Measurements from ENCODE around the gene DCP1B. TPM values are rescaled to one million over a fixed set of nuclear protein-coding genes. Genes with fewer than 3 reads are reported as not detected.

The DCP1B gene
- total and polyA plus RNA-seq, 2 experiments from 2014 or later: 16.5 to 18.1 TPM

DNA sequence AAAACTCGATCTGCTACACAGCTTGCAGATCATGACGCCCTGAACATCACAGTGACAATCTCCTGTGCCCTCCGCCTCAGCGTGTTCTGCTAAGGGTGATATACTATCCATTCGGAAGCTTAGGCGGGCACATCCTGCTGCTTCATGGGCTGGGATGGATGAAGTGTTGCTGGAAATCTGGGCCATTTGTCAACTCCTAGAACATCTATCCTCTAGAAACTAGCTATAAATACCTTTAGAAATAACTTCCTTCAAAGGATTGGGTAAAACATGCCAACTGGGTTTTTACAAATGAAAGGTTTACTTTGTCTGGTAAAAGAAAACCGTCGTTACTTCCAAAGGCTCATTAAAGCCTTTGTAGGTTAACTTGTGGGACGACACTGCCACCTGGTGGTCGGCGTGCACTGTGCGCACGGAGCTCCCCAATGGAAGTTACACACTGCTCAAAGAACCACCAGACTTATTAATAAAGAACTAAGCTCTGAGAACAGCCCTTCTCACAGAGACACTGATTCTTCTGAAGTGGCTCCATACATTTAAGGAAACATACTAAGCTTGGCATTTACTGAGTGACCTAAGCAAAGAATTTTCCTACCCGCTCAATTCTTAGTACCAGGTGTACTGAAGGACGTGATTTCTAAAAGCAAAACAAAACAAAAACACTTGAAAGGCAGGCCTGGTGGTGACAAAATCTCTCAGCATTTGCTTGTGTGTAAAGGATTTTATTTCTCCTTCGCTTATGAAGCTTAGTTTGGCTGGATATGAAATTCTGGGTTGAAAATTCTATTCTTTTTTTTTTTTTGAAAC, 64.3 kb downstream of the DCP1B start:
- TF ChIP-seq EZH2phosphoT487 (IDR thresholded peaks at IDR 0.05; ENCODE audit: insufficient read depth, low read depth): no peak
- no peak for TF ChIP-seq EZH2 (IDR thresholded peaks at IDR 0.05; ENCODE audit: insufficient read depth, poor library complexity, severe bottlenecking)
- Histone ChIP-seq H3K9me2 (ENCODE audit: insufficient read depth) (no peaks in the 10 kb centered on the region), H3K4me1 (ENCODE audit: insufficient read depth) (no peaks in the 10 kb centered on the region), H3K9me3 (ENCODE audit: low read depth) (no peaks in the 10 kb centered on the region), H3F3A (ENCODE audit: insufficient read depth) (no peaks in the 10 kb centered on the region), H4K20me1 (ENCODE audit: insufficient read depth) (no peaks in the 10 kb centered on the region), H3K27me3 (replicated peaks; ENCODE audit: insufficient read depth) (no peaks in the 10 kb centered on the region), H2AFZ (no peak overlapping the region), H3K79me2 (ENCODE audit: insufficient read depth) (peaks cover 19% of the 10 kb centered on the region), H3K36me3 (ENCODE audit: low read depth) (peaks cover 18% of the 10 kb centered on the region; the same call in 1 of the 2 replicates), H3K9ac (no peak overlapping the region), H3K27ac (no peak overlapping the region), H3K4me3 (no peak overlapping the region), H3K4me2 (ENCODE audit: unreplicated experiment) (no peak overlapping the region)
- peak; percentile 78 for DNase-seq
- in situ Hi-C loops (cut with MboI): loop anchor here (5.0 to 10.0 kb wide), 2 partner anchors 128 to 285 kb away; no protein-coding TSS in a partner anchor
- 26 to 29% methylated on average over 16 of the region's 16 CpGs for WGBS, 2 experiments (ENCODE audit: low coverage in 1 of 2, low lambda C conversion rate in 2 of 2, missing lambda C conversion rate in 2 of 2)

DNA sequence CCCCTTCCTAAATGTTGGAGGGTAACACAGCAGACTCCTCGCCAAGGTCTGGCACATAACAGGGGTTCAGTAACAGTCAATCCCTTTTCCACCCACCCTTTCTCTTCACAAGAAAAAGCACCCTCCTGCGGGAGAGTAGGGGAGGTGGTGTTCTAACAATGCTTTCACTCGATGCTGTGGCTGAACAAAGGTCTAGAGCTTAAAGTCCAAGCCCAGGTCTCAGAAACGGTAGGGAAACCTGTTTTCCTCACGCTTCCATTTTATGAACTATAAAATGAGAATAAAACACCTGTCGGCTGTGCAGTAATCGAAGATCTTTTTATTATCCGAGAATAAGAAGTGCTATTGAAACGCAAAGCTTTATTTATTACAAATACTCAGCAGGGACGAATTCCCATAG, 64.9 kb downstream of the DCP1B start:
- Histone ChIP-seq H3K9me3 (ENCODE audit: low read depth) (no peaks in the 10 kb centered on the region), H3K27me3 (replicated peaks; ENCODE audit: insufficient read depth) (no peaks in the 10 kb centered on the region), H3K4me2 (ENCODE audit: unreplicated experiment) (no peak overlapping the region), H3K36me3 (ENCODE audit: low read depth) (peaks cover 15% of the 10 kb centered on the region; the same call in 1 of the 2 replicates), H3F3A (ENCODE audit: insufficient read depth) (no peaks in the 10 kb centered on the region), H4K20me1 (ENCODE audit: insufficient read depth) (no peaks in the 10 kb centered on the region), H3K4me1 (ENCODE audit: insufficient read depth) (no peaks in the 10 kb centered on the region), H3K27ac (no peak overlapping the region), H3K4me3 (no peak overlapping the region), H3K9ac (no peak overlapping the region), H3K79me2 (ENCODE audit: insufficient read depth) (peaks cover 19% of the 10 kb centered on the region), H3K9me2 (ENCODE audit: insufficient read depth) (no peaks in the 10 kb centered on the region), H2AFZ (no peak overlapping the region)
- WGBS, 2 experiments (ENCODE audit: low coverage in 1 of 2, low lambda C conversion rate in 2 of 2, missing lambda C conversion rate in 2 of 2): 70 to 74% methylated on average over 10 of the region's 10 CpGs
- DNase-seq: no peak
- in situ Hi-C loops (cut with MboI): loop anchor here (5.0 to 10.0 kb wide), 2 partner anchors 127 to 285 kb away; no protein-coding TSS in a partner anchor
- TF ChIP-seq EZH2 (IDR thresholded peaks at IDR 0.05; ENCODE audit: insufficient read depth, poor library complexity, severe bottlenecking): no peak
- TF ChIP-seq EZH2phosphoT487 (IDR thresholded peaks at IDR 0.05; ENCODE audit: insufficient read depth, low read depth): no peak

DNA sequence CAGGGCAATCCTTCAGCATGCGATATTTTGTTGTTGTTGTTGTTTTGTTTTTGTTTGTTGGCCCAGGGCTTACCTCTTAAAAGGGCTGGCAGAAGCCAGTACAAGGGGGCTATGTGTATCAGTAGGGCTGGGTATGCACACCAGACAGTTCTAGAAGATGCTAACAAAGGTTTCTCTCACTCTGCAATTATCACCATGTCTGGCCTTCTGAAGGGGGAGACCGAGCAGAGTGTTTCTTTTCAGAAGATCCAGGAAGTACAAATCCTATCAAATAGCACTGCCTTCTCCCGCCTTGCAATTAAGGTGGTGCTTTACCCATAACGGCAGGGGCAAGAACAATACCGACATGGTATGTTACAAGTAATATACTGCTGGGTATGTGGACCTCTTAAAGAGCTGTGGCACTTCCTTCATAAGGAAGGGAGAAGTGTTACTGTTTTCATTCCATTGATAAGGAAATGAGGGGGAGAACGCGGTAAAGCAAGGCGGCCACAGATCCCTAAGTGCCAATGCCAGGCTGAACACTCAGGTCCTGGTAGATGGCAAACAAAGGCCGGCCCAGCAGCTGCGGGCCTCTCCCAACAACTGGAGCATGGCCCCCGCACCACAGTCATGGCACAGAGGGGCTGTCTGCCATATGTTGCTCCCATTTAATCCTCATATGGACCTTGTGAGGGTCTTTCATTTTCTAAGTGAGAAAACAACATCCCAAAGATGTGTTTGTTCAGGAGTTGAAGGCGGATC, 66.6 kb downstream of the DCP1B start:
- no peak for DNase-seq
- Histone ChIP-seq H3K4me2 (ENCODE audit: unreplicated experiment) (no peak overlapping the region), H3K79me2 (ENCODE audit: insufficient read depth) (peaks cover 6% of the 10 kb centered on the region), H3K4me3 (no peak overlapping the region), H3K9me2 (ENCODE audit: insufficient read depth) (no peaks in the 10 kb centered on the region), H3K9me3 (ENCODE audit: low read depth) (no peaks in the 10 kb centered on the region), H3F3A (ENCODE audit: insufficient read depth) (no peaks in the 10 kb centered on the region), H3K27me3 (replicated peaks; ENCODE audit: insufficient read depth) (no peaks in the 10 kb centered on the region), H4K20me1 (ENCODE audit: insufficient read depth) (no peaks in the 10 kb centered on the region), H3K9ac (no peak overlapping the region), H3K27ac (no peak overlapping the region), H3K4me1 (ENCODE audit: insufficient read depth) (no peaks in the 10 kb centered on the region), H2AFZ (no peak overlapping the region), H3K36me3 (ENCODE audit: low read depth) (peaks cover 15% of the 10 kb centered on the region; the same call in 1 of the 2 replicates)
- TF ChIP-seq EZH2 (IDR thresholded peaks at IDR 0.05; ENCODE audit: insufficient read depth, poor library complexity, severe bottlenecking): no peak
- TF ChIP-seq EZH2phosphoT487 (IDR thresholded peaks at IDR 0.05; ENCODE audit: insufficient read depth, low read depth): no peak
- 87 to 89% methylated on average over 11 to 12 of the region's 12 CpGs for WGBS, 2 experiments (ENCODE audit: low coverage in 1 of 2, low lambda C conversion rate in 2 of 2, missing lambda C conversion rate in 2 of 2)
- in situ Hi-C loops (cut with MboI): loop anchor here (5.0 to 10.0 kb wide), 2 partner anchors 125 to 283 kb away; no protein-coding TSS in a partner anchor
